Esophagus squamous epithelium (tissue), 5 donors: Measurements from ENCODE around the gene DOHH. TPM values are rescaled to one million over a fixed set of nuclear protein-coding genes. Genes with fewer than 3 reads are reported as not detected.

Experiments
- DNase-seq: peaks from one replicate; lab custom pipeline; 2025; lab: John Stamatoyannopoulos, UW
- H3K27ac ChIP-seq, 4 donors: fragments of 200-600 bp; sonication (generic); one replicate each; pipeline ENCODE4 v1.5.1; 2016 to 2019; ENCODE audit warnings: mild to moderate bottlenecking in 1 of 4
- H3K27me3 ChIP-seq, 4 donors: fragments of 200-600 bp; sonication (generic); 1 replicate in 3 of 4; 2 replicates in 1 of 4; pipeline versions ENCODE4 v1.5.1 to v1.6.0; 2017 to 2021; ENCODE audit warnings: antibody characterized with exemption in 1 of 4
- H3K36me3 ChIP-seq, 3 donors: fragments of 200-600 bp; sonication (generic); one replicate each; pipeline ENCODE4 v1.5.1; 2016 to 2019
- H3K4me1 ChIP-seq, 3 donors: fragments of 200-600 bp; sonication (generic); one replicate each; pipeline ENCODE4 v1.5.1; 2017 to 2019
- H3K4me3 ChIP-seq, 4 donors: fragments of 200-600 bp; sonication (generic); 1 replicate in 3 of 4; 2 replicates in 1 of 4; pipeline ENCODE4 v1.5.1; 2016 to 2019; ENCODE audit warnings: mild to moderate bottlenecking in 2 of 4, moderate library complexity in 1 of 4
- H3K9me3 ChIP-seq, 3 donors: fragments of 200-600 bp; sonication (generic); one replicate each; pipeline ENCODE4 v1.5.1; 2016 to 2019
- POLR2A ChIP-seq, 4 donors: fragments of 450-650 bp; IDR thresholded peaks; one replicate each; pipeline ENCODE4 v1.6.1; 2017; ENCODE audit warnings: antibody characterized with exemption in 4 of 4, mild to moderate bottlenecking in 4 of 4, moderate library complexity in 3 of 4
- WGBS, 2 donors: methylation state at CpG; one replicate each; pipeline ENCODE4 v1.1.5; 2018; 5-methylcytosine and 5-hydroxymethylcytosine counted together
- intact Hi-C: fragments of 100-400 bp; cut with DNase I; formaldehyde crosslinking; loops from one replicate; pipeline ENCODE4 v1.15.0; 2022
- total RNA-seq, 4 donors: library from RNA; depleted of rRNA; stranded (reverse); fragments of >200 nt; gene quantifications; one replicate each; pipeline ENCODE4 v1.1.0, GENCODE V29; 2016
- TF ChIP-seq, protein P1 (sequence below), 6 experiments: fragments of 450-650 bp in 4 of 6; fragments of 200-600 bp in 2 of 6; sonication (generic) in 2 of 6; IDR thresholded peaks; one replicate each; pipeline ENCODE4 v1.5.1; 2016 to 2019; ENCODE audit warnings: antibody characterized with exemption in 6 of 6, mild to moderate bottlenecking in 4 of 6, moderate library complexity in 4 of 6
- donor health status: DM: yes; HTN: yes; CAD: no.

The DOHH gene
- total RNA-seq, 4 donors from 2014 or later = 21.0 to 29.5 (median 26.4) TPM

DNA sequence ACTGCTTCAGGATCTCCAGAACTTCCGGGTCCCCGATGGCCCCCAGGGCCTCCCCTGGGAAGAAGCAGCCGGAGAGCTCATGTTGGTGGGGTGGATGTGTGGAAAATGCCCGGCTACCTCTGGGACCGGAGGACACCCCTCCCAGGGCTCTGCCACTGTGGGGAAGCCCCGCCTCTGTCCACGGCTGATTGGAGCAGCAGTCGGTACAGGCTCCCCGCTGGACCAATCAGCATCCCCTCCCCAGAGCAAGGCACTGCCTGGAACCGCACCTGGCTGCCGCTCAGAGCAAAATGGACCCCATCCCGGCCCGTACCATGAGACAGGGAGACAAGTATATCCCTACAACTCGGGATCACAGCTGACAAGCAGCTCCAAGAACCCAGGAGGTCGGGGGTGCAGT, 6.4 kb downstream of the DOHH start:
- Histone ChIP-seq H3K27ac (no peak overlapping the region), H3K36me3 (peaks cover 16 to 77% (median 30%) of the 10 kb centered on the region in 3 donors), H3K4me1 (peaks cover 0 to 12% (median 5%) of the 10 kb centered on the region in 3 donors), H3K4me3 (no peak overlapping the region), H3K27me3 (no peaks in the 10 kb centered on the region), H3K9me3 (no peaks in the 10 kb centered on the region)
- intact Hi-C loops = no loop called here
- no peak for DNase-seq
- TF ChIP-seq, protein P1, sequence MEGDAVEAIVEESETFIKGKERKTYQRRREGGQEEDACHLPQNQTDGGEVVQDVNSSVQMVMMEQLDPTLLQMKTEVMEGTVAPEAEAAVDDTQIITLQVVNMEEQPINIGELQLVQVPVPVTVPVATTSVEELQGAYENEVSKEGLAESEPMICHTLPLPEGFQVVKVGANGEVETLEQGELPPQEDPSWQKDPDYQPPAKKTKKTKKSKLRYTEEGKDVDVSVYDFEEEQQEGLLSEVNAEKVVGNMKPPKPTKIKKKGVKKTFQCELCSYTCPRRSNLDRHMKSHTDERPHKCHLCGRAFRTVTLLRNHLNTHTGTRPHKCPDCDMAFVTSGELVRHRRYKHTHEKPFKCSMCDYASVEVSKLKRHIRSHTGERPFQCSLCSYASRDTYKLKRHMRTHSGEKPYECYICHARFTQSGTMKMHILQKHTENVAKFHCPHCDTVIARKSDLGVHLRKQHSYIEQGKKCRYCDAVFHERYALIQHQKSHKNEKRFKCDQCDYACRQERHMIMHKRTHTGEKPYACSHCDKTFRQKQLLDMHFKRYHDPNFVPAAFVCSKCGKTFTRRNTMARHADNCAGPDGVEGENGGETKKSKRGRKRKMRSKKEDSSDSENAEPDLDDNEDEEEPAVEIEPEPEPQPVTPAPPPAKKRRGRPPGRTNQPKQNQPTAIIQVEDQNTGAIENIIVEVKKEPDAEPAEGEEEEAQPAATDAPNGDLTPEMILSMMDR (IDR thresholded peaks at IDR 0.05) = no peak
- TF ChIP-seq POLR2A (IDR thresholded peaks at IDR 0.05) = no peak
- WGBS, 2 donors = 80% methylated on average over 3 to 8 of the region's 15 CpGs

DNA sequence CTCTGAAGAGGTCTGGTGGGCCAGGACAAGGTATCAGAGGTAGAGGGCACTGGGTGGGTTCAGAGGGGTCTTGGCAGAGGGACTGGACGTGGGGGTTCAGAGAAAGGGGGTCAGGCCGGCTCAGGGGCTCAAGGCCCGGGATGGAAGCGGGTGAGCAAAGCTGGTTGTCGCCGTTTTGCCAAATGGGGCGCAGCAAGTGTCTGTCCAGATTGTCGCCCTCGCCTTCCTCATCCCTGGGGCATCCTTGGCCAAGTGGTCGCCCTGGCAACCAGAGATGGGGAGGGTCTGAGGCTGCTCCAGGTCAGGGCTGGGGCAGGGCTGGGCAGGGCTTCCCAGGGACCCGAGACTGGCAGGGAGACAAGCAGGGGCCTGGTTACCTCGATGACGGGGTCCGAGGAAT, 6.8 kb downstream of the DOHH start:
- no peak for DNase-seq
- peaks cover 0 to 8% (median under 1%) of the 10 kb centered on the region in 3 donors for H3K4me1 ChIP-seq
- no peaks in the 10 kb centered on the region for H3K9me3 ChIP-seq
- peaks cover 16 to 77% (median 30%) of the 10 kb centered on the region in 3 donors for H3K36me3 ChIP-seq
- intact Hi-C loops = no loop called here
- H3K27ac ChIP-seq = no peak overlapping the region
- no peak overlapping the region for H3K4me3 ChIP-seq
- TF ChIP-seq POLR2A (IDR thresholded peaks at IDR 0.05) = no peak
- TF ChIP-seq, protein P1 (IDR thresholded peaks at IDR 0.05) = no peak
- 89 to 91% methylated on average over 9 to 13 of the region's 14 CpGs for WGBS, 2 donors
- H3K27me3 ChIP-seq = no peaks in the 10 kb centered on the region

DNA sequence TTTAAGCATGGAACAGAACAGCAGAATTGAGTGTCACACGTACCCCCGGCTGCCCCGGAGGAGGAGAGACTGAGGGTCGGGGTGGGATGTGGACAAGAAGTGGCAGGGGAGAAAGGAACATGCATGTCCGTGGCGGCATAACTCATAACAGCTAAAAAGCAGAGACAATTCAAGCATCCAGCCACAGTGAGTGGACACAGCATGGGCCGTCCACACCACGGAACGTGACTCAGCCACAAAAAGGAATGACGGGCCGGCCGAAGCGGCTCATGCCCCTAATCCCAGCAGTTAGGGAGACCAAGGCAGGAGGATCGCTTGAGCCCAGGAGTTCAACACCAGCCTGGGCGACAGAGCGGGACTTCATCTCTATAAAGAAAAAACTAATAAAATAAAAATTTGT, 7.6 kb downstream of the DOHH start:
- DNase-seq = no peak
- H3K27ac ChIP-seq = no peak overlapping the region
- H3K36me3 ChIP-seq = peaks cover 16 to 77% (median 30%) of the 10 kb centered on the region in 3 donors
- no peaks in the 10 kb centered on the region for H3K9me3 ChIP-seq
- intact Hi-C loops = no loop called here
- TF ChIP-seq, protein P1 (IDR thresholded peaks at IDR 0.05) = no peak
- no peak for TF ChIP-seq POLR2A (IDR thresholded peaks at IDR 0.05)
- no peaks in the 10 kb centered on the region for H3K27me3 ChIP-seq
- peaks cover 0 to 4% (median 0%) of the 10 kb centered on the region in 3 donors for H3K4me1 ChIP-seq
- 88 to 96% methylated on average over 16 of the region's 16 CpGs for WGBS, 2 donors
- H3K4me3 ChIP-seq = no peak overlapping the region

DNA sequence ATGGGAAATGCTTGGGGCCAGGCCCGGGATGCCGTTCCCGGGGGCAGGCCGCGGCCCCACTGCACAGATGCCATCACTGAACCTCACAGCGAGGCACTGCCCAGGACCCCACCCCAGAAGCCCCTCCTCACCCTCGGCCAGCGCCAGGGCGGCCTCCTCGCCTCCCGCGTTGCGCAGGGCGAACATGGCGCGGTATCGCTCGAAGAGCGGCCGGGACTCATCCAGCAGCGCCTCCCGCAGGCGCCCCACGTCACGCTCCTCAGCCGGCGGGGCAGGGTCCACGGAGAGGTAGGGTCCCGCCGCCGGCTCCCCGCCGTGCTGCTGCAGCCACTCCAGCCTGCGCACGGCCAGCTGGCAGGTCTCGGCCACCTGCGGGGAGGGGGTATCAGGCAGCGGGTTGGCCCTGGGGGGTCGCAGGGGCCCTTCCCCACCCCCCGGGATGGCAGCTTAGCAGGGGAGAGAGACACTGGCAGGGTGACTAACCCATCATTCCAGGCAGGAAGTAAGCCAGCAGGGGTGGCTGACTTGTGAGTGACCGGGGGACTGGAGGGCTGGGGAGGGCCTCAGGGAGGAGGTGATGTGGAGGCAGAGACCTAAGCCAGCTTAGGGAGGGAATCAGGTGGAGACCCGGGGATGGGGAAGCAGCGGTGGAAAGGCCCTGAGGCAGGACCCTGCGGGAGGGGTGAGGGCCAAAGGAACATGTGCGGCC, 8.2 kb downstream of the DOHH start:
- Histone ChIP-seq H3K36me3 (peaks cover 16 to 73% (median 30%) of the 10 kb centered on the region in 3 donors), H3K4me3 (no peak overlapping the region), H3K27ac (no peak overlapping the region), H3K9me3 (no peaks in the 10 kb centered on the region), H3K27me3 (no peaks in the 10 kb centered on the region), H3K4me1 (peaks cover 0 to 4% (median 0%) of the 10 kb centered on the region in 3 donors)
- intact Hi-C loops = no loop called here
- DNase-seq = no peak
- WGBS, 2 donors = 92 to 94% methylated on average over 5 to 10 of the region's 45 CpGs
- no peak for TF ChIP-seq POLR2A (IDR thresholded peaks at IDR 0.05)
- TF ChIP-seq, protein P1 (IDR thresholded peaks at IDR 0.05) = no peak

DNA sequence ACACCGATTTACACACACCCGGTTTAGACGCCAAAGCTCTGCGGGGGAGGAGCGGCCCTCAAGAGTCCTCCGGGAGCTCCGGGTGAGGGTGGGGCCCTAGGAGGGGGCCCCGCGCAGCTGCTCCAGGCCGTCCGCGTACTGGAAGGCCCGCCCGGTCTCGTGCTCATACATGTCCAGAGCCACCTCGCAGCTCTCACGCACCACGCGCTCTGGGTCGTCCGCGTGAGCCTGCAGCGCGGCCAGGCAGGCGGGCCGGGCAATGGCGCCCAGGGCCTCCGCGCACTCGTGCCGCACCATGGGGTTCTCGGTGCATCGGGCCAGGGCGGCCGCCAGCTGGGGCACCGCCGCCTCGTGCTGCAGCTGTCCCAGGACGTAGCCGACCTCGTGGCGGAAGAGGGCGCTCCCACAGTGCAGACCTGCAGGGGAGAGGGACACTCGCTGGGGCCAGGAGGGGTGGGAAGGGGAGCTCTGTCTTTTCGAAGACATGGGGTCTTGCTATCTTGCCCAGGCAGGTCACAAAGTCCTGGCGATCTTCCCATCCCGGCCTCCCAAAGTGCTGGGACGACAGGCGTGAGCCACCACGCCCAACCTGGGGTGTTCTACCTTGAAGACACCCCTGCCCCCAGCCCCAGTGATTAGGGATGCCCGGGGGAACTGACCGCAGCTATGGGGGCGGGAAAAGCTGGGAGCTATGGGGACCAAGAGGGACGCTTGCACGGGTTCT, 8.9 kb downstream of the DOHH start:
- Histone ChIP-seq H3K4me1 (peaks cover 0 to 4% (median 0%) of the 10 kb centered on the region in 3 donors), H3K9me3 (no peaks in the 10 kb centered on the region), H3K27ac (no peak overlapping the region), H3K36me3 (peaks cover 14 to 67% (median 29%) of the 10 kb centered on the region in 3 donors), H3K27me3 (no peaks in the 10 kb centered on the region), H3K4me3 (no peak overlapping the region)
- no peak for DNase-seq
- intact Hi-C loops = no loop called here
- WGBS, 2 donors = 78 to 100% methylated on average over 3 to 18 of the region's 55 CpGs
- TF ChIP-seq, protein P1 (IDR thresholded peaks at IDR 0.05) = no peak
- TF ChIP-seq POLR2A (IDR thresholded peaks at IDR 0.05) = no peak
